Suprapubic skin (tissue), 4 donors: ENCODE results near the gene HBEGF. TPM values are rescaled to one million over a fixed set of nuclear protein-coding genes. Genes with fewer than 3 reads are reported as not detected.
A peak's percentile ranks its signal among the peaks of the same experiment; 100 is the strongest.

Experiments
- DNase-seq, 2 donors: peaks; one replicate each; pipeline ENCODE4 v3.0.0-alpha.2; 2019; ENCODE audit warnings: low spot score in 2 of 2
- H3K27ac ChIP-seq: fragments of 200-600 bp; sonication (generic); one replicate; pipeline ENCODE4 v1.5.1; 2019
- H3K27me3 ChIP-seq: fragments of 200-600 bp; sonication (generic); one replicate; pipeline ENCODE4 v1.5.1; 2019
- H3K36me3 ChIP-seq: fragments of 200-600 bp; sonication (generic); one replicate; pipeline ENCODE4 v1.5.1; 2019
- H3K4me1 ChIP-seq: fragments of 200-600 bp; sonication (generic); one replicate; pipeline ENCODE4 v1.5.1; 2019
- H3K4me3 ChIP-seq: fragments of 200-600 bp; sonication (generic); one replicate; pipeline ENCODE4 v1.5.1; 2019; ENCODE audit warnings: mild to moderate bottlenecking
- H3K9me3 ChIP-seq: fragments of 200-600 bp; sonication (generic); one replicate; pipeline ENCODE4 v1.5.1; 2019
- CTCF ChIP-seq, 2 donors: fragments of 200-600 bp in 1 of 2; fragments of 450-650 bp in 1 of 2; sonication (generic) in 1 of 2; IDR thresholded peaks; one replicate each; pipeline ENCODE4 v1.5.1; 2016 to 2019; ENCODE audit warnings: antibody characterized with exemption in 2 of 2, mild to moderate bottlenecking in 1 of 2, moderate library complexity in 1 of 2
- EP300 ChIP-seq: sonication (generic); formaldehyde crosslinking; IDR thresholded peaks from one replicate; pipeline ENCODE4 v1.6.1; 2017; ENCODE audit warnings: antibody characterized with exemption
- POLR2A ChIP-seq, 2 donors: fragments of 450-650 bp; IDR thresholded peaks; one replicate each; pipeline ENCODE4 v1.6.1; 2017; ENCODE audit warnings: antibody characterized with exemption in 2 of 2, mild to moderate bottlenecking in 2 of 2, moderate library complexity in 2 of 2
- POLR2AphosphoS5 ChIP-seq, 3 donors: sonication (generic); formaldehyde crosslinking; IDR thresholded peaks; one replicate each; pipeline ENCODE4 v1.6.1; 2017; ENCODE audit warnings: antibody characterized with exemption in 3 of 3
- WGBS: methylation state at CpG from one replicate; pipeline ENCODE4 v1.1.5; 2018; 5-methylcytosine and 5-hydroxymethylcytosine counted together
- total RNA-seq, 4 donors: library from RNA; depleted of rRNA; stranded (reverse); fragments of >200 nt; gene quantifications; one replicate each; pipeline ENCODE4 v1.1.0, GENCODE V29; 2016

Gene HBEGF
- total RNA-seq, 4 donors from 2014 or later, result 19.6 to 189 (median 74.8) TPM

GRCh38 chr5:140360681-140361479, 14.5 kb upstream of the HBEGF start:
- peaks cover 12% of the 10 kb centered on the region for H3K4me1 ChIP-seq
- no peak for TF ChIP-seq EP300
- no peak for TF ChIP-seq POLR2A (IDR thresholded peaks at IDR 0.05)
- no peak for TF ChIP-seq CTCF (IDR thresholded peaks at IDR 0.05)
- TF ChIP-seq POLR2AphosphoS5 (IDR thresholded peaks at IDR 0.05), result no peak
- H3K4me3 ChIP-seq, result no peak overlapping the region
- WGBS, result 83% methylated on average over 2 of the region's 7 CpGs
- H3K27me3 ChIP-seq, result no peaks in the 10 kb centered on the region
- peak in 1 of 2 donors; percentile 55 for DNase-seq
- H3K27ac ChIP-seq, result no peak overlapping the region
- no peaks in the 10 kb centered on the region for H3K9me3 ChIP-seq
- H3K36me3 ChIP-seq, result no peaks in the 10 kb centered on the region

- Histone ChIP-seq H3K27me3 (no peaks in the 10 kb centered on the region), H3K4me3 (no peak within 1 kb of the TSS), H3K36me3 (no peaks in the 10 kb centered on the region), H3K27ac (no peak within 1 kb of the TSS), H3K4me1 (peaks cover 12% of the 10 kb centered on the region), H3K9me3 (no peaks in the 10 kb centered on the region)
- 92% methylated on average over 2 of the region's 2 CpGs for WGBS
- TF ChIP-seq EP300 (no peak), POLR2AphosphoS5 (IDR thresholded peaks at IDR 0.05) (no peak), POLR2A (IDR thresholded peaks at IDR 0.05) (no peak), CTCF (IDR thresholded peaks at IDR 0.05) (no peak)
- no peak for DNase-seq
These were observed 13.7 kb upstream of the HBEGF start, which contains the start of gene SLC4A9 for GRCh38 chr5:140360101-140360500. Gene SLC4A9, plus strand, starts transcription at chr5:140360194. Its CDS starts 43 bp downstream, at chr5:140360237.

GRCh38 chr5:140358738-140359310, 12.4 kb upstream of the HBEGF start:
- no peak for TF ChIP-seq POLR2A (IDR thresholded peaks at IDR 0.05)
- TF ChIP-seq CTCF (IDR thresholded peaks at IDR 0.05), result peak in 1 of 2 donors; percentile 6

DNA sequence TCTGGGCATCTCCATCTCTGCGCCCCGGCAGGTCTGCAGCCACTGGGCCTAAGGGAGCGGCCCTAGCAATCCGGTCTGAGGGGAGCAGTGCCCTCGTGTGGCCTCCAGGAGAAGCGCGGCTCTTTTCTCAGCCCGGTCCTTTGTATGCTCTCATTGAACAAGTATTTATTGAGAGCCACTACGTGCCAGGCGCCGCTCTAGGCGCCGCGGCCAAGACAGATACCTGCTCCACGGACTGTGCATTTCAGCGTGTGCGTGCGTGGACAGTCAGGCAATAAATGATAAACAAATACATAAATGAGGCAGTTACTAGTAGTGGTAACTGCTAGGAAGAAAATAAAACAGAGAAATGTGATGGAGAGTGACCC, 11.3 kb upstream of the HBEGF start:
- Histone ChIP-seq H3K27ac (no peak overlapping the region), H3K36me3 (no peaks in the 10 kb centered on the region), H3K27me3 (no peaks in the 10 kb centered on the region), H3K4me1 (peaks cover 7% of the 10 kb centered on the region), H3K9me3 (no peaks in the 10 kb centered on the region), H3K4me3 (peak overlapping the region; percentile 0)
- WGBS, result under 1% methylated on average over 18 of the region's 18 CpGs
- DNase-seq, result peak; percentile 88 to 93
- TF ChIP-seq POLR2AphosphoS5 (IDR thresholded peaks at IDR 0.05), result no peak
- no peak for TF ChIP-seq POLR2A (IDR thresholded peaks at IDR 0.05)
- TF ChIP-seq CTCF (IDR thresholded peaks at IDR 0.05), result peak; percentile 49 to 95

More at GRCh38 chr5:140358738-140359310, 12.4 kb upstream of the HBEGF start:
- H3K4me1 ChIP-seq, result peaks cover 12% of the 10 kb centered on the region
- no peak overlapping the region for H3K27ac ChIP-seq
- DNase-seq, result no peak
- no peaks in the 10 kb centered on the region for H3K27me3 ChIP-seq
- H3K36me3 ChIP-seq, result no peaks in the 10 kb centered on the region
- no peak overlapping the region for H3K4me3 ChIP-seq
- WGBS, result 82% methylated on average over 4 of the region's 4 CpGs
- no peaks in the 10 kb centered on the region for H3K9me3 ChIP-seq
